ENCODE measurements around the gene KCNIP3.
A peak's percentile ranks its signal among the peaks of the same experiment; 100 is the strongest.

Gene KCNIP3

DNA sequence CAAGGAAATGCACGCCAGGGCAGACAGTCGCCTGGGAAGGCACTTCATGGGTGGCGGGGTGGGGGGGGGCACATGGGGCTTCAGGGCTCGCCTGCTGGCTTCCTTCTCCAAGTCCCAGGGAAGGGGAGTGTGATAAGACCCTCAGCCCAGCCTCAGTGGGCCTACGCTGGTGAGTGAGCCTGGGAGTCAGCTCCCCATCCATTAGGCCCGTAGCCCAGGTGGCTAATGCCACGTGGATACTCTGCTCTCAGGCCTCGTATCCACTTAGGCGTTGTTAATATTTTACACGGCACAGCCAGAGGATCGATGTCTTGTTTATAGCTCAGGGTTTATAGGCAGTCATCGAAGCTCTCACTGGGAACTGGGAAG is 47.1 kb downstream of the KCNIP3 start:
- no peak overlapping the region for H3K4me3 ChIP-seq (ENCODE audit: low read length)
- DNase-seq (ENCODE audit: low read depth) = no peak
- TF ChIP-seq CTCF (IDR thresholded peaks at IDR 0.05; ENCODE audit: insufficient read depth, low read depth, low read length, missing control alignments) = no peak

DNA sequence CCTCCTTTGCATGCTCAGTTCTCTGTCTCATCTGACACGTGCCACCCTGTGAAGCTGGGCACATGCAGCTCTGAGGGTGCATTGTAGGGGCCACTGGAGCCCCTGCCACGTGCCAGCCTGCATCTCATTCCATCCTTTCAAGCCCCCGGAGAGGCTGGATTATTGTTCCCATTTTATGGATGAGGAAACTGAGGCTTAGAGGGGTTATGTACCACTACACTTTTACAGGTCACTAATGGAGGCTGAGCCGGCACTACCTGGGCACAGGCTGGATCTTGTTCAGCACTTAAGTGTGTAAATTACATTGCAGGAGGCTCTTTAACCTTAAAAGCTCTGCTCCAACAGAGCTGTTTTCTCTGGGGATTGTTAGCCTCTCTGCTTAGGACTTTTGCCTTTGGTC is 47.5 kb downstream of the KCNIP3 start:
- H3K4me3 ChIP-seq (ENCODE audit: low read length) = no peak overlapping the region
- TF ChIP-seq CTCF (IDR thresholded peaks at IDR 0.05; ENCODE audit: insufficient read depth, low read depth, low read length, missing control alignments) = no peak
- no peak for DNase-seq (ENCODE audit: low read depth)

DNA sequence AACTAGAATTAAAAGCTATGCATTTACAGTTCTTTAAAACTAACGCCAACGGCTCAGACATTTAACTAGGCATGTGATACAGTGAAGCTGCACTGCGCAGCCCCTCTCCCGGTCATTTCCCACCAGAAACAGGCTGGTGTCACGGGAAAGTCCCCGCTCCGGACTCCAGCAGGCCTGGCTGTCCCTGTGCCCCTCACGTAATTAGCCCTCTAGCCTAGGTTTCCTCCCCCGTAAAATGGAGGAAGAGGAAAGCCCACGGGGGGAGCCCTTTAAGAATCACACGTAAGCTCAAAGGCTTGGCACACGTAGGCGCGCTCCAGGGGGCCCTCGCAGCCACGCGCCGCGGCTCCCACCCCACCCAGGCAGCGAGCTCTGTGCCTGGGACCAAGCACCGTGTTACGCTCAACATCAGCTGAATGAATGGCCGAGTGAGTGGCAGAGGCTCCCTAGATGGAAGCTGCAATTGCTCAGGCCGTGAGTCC is 48.0 kb downstream of the KCNIP3 start:
- no peak overlapping the region for H3K4me3 ChIP-seq (ENCODE audit: low read length)
- TF ChIP-seq CTCF (IDR thresholded peaks at IDR 0.05; ENCODE audit: insufficient read depth, low read depth, low read length, missing control alignments) = no peak
- no peak for DNase-seq (ENCODE audit: low read depth)

- peak overlapping the region; percentile 56 for H3K4me3 ChIP-seq (ENCODE audit: low read length)
- peak; percentile 70 for DNase-seq (ENCODE audit: low read depth)
- peak; percentile 53 for TF ChIP-seq CTCF (IDR thresholded peaks at IDR 0.05; ENCODE audit: insufficient read depth, low read depth, low read length, missing control alignments)
Measured at GRCh38 chr2:95345563-95346230, 48.5 kb downstream of the KCNIP3 start.

- TF ChIP-seq CTCF (IDR thresholded peaks at IDR 0.05; ENCODE audit: insufficient read depth, low read depth, low read length, missing control alignments) = no peak
- H3K4me3 ChIP-seq (ENCODE audit: low read length) = peak overlapping the region; percentile 56
- DNase-seq (ENCODE audit: low read depth) = peak; percentile 49
Measured at GRCh38 chr2:95346231-95346737, 49.1 kb downstream of the KCNIP3 start.

- peak; percentile 9 for DNase-seq (ENCODE audit: low read depth)
- no peak for TF ChIP-seq CTCF (IDR thresholded peaks at IDR 0.05; ENCODE audit: insufficient read depth, low read depth, low read length, missing control alignments)
- H3K4me3 ChIP-seq (ENCODE audit: low read length) = no peak overlapping the region
Measured at GRCh38 chr2:95346738-95347671, 49.9 kb downstream of the KCNIP3 start.

Measured in epithelial cell of esophagus (primary cell).